Breast epithelium (tissue), 4 donors: ENCODE measurements around the gene STARD7. TPM values are rescaled to one million over a fixed set of nuclear protein-coding genes. Genes with fewer than 3 reads are reported as not detected.

Experiments
- DNase-seq, 2 donors: peaks; one replicate each; pipeline ENCODE4 v3.0.0-alpha.2; 2019; ENCODE audit warnings: low spot score in 2 of 2
- H3K27ac ChIP-seq, 2 donors: fragments of 200-600 bp; sonication (generic) in 1 of 2; one replicate each; pipeline ENCODE4 v1.5.1; 2016 to 2019; ENCODE audit warnings: mild to moderate bottlenecking in 1 of 2
- H3K27me3 ChIP-seq, 2 donors: fragments of 200-600 bp; sonication (generic) in 1 of 2; one replicate each; pipeline versions ENCODE4 v1.5.1 to v1.6.0; 2017 to 2019; ENCODE audit warnings: control low read depth in 1 of 2, mild to moderate bottlenecking in 1 of 2
- H3K36me3 ChIP-seq: fragments of 200-600 bp; one replicate; pipeline ENCODE4 v1.5.1; 2019
- H3K4me1 ChIP-seq, 2 donors: fragments of 200-600 bp; sonication (generic); one replicate each; pipeline ENCODE4 v1.5.1; 2016 to 2019; ENCODE audit warnings: control low read depth in 1 of 2
- H3K4me3 ChIP-seq, 3 donors: fragments of 200-600 bp; sonication (generic); 1 replicate in 2 of 3; 2 replicates in 1 of 3; pipeline ENCODE4 v1.5.1; 2016 to 2019; ENCODE audit warnings: mild to moderate bottlenecking in 3 of 3, moderate library complexity in 2 of 3
- H3K9me3 ChIP-seq, 2 donors: fragments of 200-600 bp; sonication (generic) in 1 of 2; one replicate each; pipeline ENCODE4 v1.5.1; 2016 to 2019; ENCODE audit warnings: control low read depth in 1 of 2
- CTCF ChIP-seq, 3 donors: fragments of 450-650 bp; IDR thresholded peaks; one replicate each; pipeline ENCODE4 v1.5.1; 2016 to 2017; ENCODE audit warnings: antibody characterized with exemption in 3 of 3, mild to moderate bottlenecking in 3 of 3, moderate library complexity in 3 of 3
- POLR2A ChIP-seq: fragments of 450-650 bp; IDR thresholded peaks from one replicate; pipeline ENCODE4 v1.6.1; 2016; ENCODE audit warnings: antibody characterized with exemption, mild to moderate bottlenecking, moderate library complexity
- POLR2AphosphoS5 ChIP-seq, 3 donors: sonication (generic); formaldehyde crosslinking; IDR thresholded peaks; one replicate each; pipeline ENCODE4 v1.6.1; 2017; ENCODE audit warnings: antibody characterized with exemption in 3 of 3
- intact Hi-C: fragments of 100-400 bp; cut with DNase I; formaldehyde crosslinking; loops from one replicate; pipeline ENCODE4 v1.15.1; 2023; ENCODE audit warnings: low total_unique reads
- total RNA-seq, 3 donors: library from RNA; depleted of rRNA; stranded (reverse); fragments of >200 nt; gene quantifications; one replicate each; pipeline ENCODE4 v1.1.0, GENCODE V29; 2016

The STARD7 gene
- total RNA-seq, 3 donors from 2014 or later, result 84.9 to 133 (median 96.3) TPM

GRCh38 chr2:96136129-96136720 lies 72.4 kb downstream of the STARD7 start:
- DNase-seq, result no peak
- intact Hi-C loops, result no loop called here

GRCh38 chr2:96135621-96136020 lies 73.0 kb downstream of the STARD7 start:
- no peak for TF ChIP-seq POLR2AphosphoS5 (IDR thresholded peaks at IDR 0.05)
- no peak for TF ChIP-seq CTCF (IDR thresholded peaks at IDR 0.05)
- TF ChIP-seq POLR2A, result no peak
- intact Hi-C loops, result no loop called here
- H3K4me3 ChIP-seq, result no peak overlapping the region
- H3K4me1 ChIP-seq, result no peaks in the 10 kb centered on the region
- no peak for DNase-seq
- H3K9me3 ChIP-seq, result no peaks in the 10 kb centered on the region
- no peak overlapping the region for H3K27ac ChIP-seq
- no peaks in the 10 kb centered on the region for H3K27me3 ChIP-seq
- H3K36me3 ChIP-seq, result no peaks in the 10 kb centered on the region

More at GRCh38 chr2:96136129-96136720, 72.4 kb downstream of the STARD7 start:
- no peaks in the 10 kb centered on the region for H3K27me3 ChIP-seq
- H3K9me3 ChIP-seq, result no peaks in the 10 kb centered on the region
- no peaks in the 10 kb centered on the region for H3K4me1 ChIP-seq
- TF ChIP-seq POLR2A (no peak), CTCF (IDR thresholded peaks at IDR 0.05) (no peak), POLR2AphosphoS5 (IDR thresholded peaks at IDR 0.05) (no peak)
- no peak overlapping the region for H3K4me3 ChIP-seq
- H3K36me3 ChIP-seq, result no peaks in the 10 kb centered on the region
- H3K27ac ChIP-seq, result no peak overlapping the region

- no peaks in the 10 kb centered on the region for H3K4me1 ChIP-seq
- no peak overlapping the region for H3K4me3 ChIP-seq
- H3K9me3 ChIP-seq, result no peaks in the 10 kb centered on the region
- no peaks in the 10 kb centered on the region for H3K27me3 ChIP-seq
- no peaks in the 10 kb centered on the region for H3K36me3 ChIP-seq
- no peak for TF ChIP-seq CTCF (IDR thresholded peaks at IDR 0.05)
- no peak for TF ChIP-seq POLR2A
- TF ChIP-seq POLR2AphosphoS5 (IDR thresholded peaks at IDR 0.05), result no peak
- H3K27ac ChIP-seq, result no peak overlapping the region
- intact Hi-C loops, result no loop called here
- DNase-seq, result no peak
Observed at GRCh38 chr2:96135171-96135570, 73.5 kb downstream of the STARD7 start.

Other genes with a start within 250 kb of the STARD7 start
- 100 to 1,000 TPM in 1 of 3 donors, 10 to 100 TPM in 2; 54.7 to 407 (median 81.3) TPM for gene ANKRD36C, start 217.0 kb downstream of the STARD7 start, total RNA-seq
- 10 to 100 TPM in 1 of 3 donors, 1 to 10 TPM in 2; 5.9 to 11.7 (median 8.8) TPM for gene GPAT2, start 173.9 kb downstream of the STARD7 start, total RNA-seq
- gene ADRA2B, start 92.3 kb downstream of the STARD7 start, total RNA-seq, result 1 to 10 TPM; 1.3 to 1.6 (median 1.4) TPM
- under 1 TPM in 1 of 3 donors, not detected in 2; 0.32 TPM for gene ASTL, start 70.3 kb downstream of the STARD7 start, total RNA-seq
- 10 to 100 TPM in 2 of 3 donors, 1 to 10 TPM in 1; 1.9 to 57.5 (median 12.8) TPM for gene DUSP2, start 63.4 kb downstream of the STARD7 start, total RNA-seq
- 10 to 100 TPM; 31.1 to 44.5 (median 35.2) TPM for gene TMEM127, start 57.2 kb upstream of the STARD7 start, total RNA-seq
- gene CIAO1, start 57.4 kb upstream of the STARD7 start, total RNA-seq, result 100 to 1,000 TPM; 119 to 131 (median 127) TPM
- gene SNRNP200, start 96.7 kb upstream of the STARD7 start, total RNA-seq, result 100 to 1,000 TPM in 2 of 3 donors, 10 to 100 TPM in 1; 99.4 to 111 (median 109) TPM
- 10 to 100 TPM in 1 of 3 donors, 1 to 10 TPM in 1, under 1 TPM in 1; 0.64 to 11.1 (median 6.9) TPM for gene ITPRIPL1, start 116.5 kb upstream of the STARD7 start, total RNA-seq
- 1 to 10 TPM in 1 of 3 donors, under 1 TPM in 2; 0.44 to 2.6 (median 0.66) TPM for gene NCAPH, start 126.9 kb upstream of the STARD7 start, total RNA-seq